Breast epithelium (tissue), 3 donors: ENCODE measurements around the gene LDB1.

Experiments
- CTCF ChIP-seq, 3 donors: fragments of 450-650 bp; IDR thresholded peaks; one replicate each; pipeline ENCODE4 v1.5.1; 2016 to 2017; ENCODE audit warnings: antibody characterized with exemption in 3 of 3, mild to moderate bottlenecking in 3 of 3, moderate library complexity in 3 of 3
- POLR2A ChIP-seq: fragments of 450-650 bp; IDR thresholded peaks from one replicate; pipeline ENCODE4 v1.6.1; 2016; ENCODE audit warnings: antibody characterized with exemption, mild to moderate bottlenecking, moderate library complexity

- peak; percentile 79 to 87 (median 83) for TF ChIP-seq CTCF (IDR thresholded peaks at IDR 0.05)
- TF ChIP-seq POLR2A, result no peak
These were observed 47.3 kb downstream of the LDB1 start for GRCh38 chr10:102072673-102073527.
